AG04449 (cell line): ENCODE results near the gene PEX14.

Source experiments
- CTCF ChIA-PET: fragments of 350-600 bp; formaldehyde crosslinking; extraction: SDS; loops from one replicate; lab custom pipeline; 2021; ENCODE audit warnings: antibody characterized with exemption; lab: Yijun Ruan, JAX
- POLR2A ChIA-PET: fragments of 400-600, 350-600 bp; formaldehyde crosslinking; extraction: SDS; loops from one replicate; lab custom pipeline; 2020; ENCODE audit warnings: antibody characterized with exemption, inconsistent platforms; lab: Yijun Ruan, JAX
- DNase-seq: peaks from one replicate; pipeline ENCODE4 v3.0.0-alpha.2; 2010; ENCODE audit warnings: low read depth, low spot score
- H3K4me3 ChIP-seq: 2 replicates; pipeline ENCODE4 v1.5.1; 2011; ENCODE audit warnings: low read depth, mild to moderate bottlenecking, control low read depth, low read length
- CTCF ChIP-seq: IDR thresholded peaks from one replicate; pipeline ENCODE4 v1.5.1; 2011; ENCODE audit warnings: mild to moderate bottlenecking, moderate library complexity, low read length, control low read depth, inconsistent platforms; ENCODE audit not compliant: insufficient read depth; ENCODE audit errors: missing control alignments

Gene PEX14

GRCh38 chr1:10516925-10517676 lies 42.4 kb downstream of the PEX14 start:
- ChIA-PET CTCF (interaction anchor here (0.6 to 1.3 kb wide), 3 partner anchors 349 to 374 kb away, joined by 3 read pairs; no protein-coding TSS in a partner anchor), POLR2A (interaction anchor here (0.8 kb wide), 1 partner anchor 154 kb away, joined by 3 read pairs; no protein-coding TSS in a partner anchor)
- H3K4me3 ChIP-seq: no peak overlapping the region
- DNase-seq: no peak
- no peak for TF ChIP-seq CTCF

DNA sequence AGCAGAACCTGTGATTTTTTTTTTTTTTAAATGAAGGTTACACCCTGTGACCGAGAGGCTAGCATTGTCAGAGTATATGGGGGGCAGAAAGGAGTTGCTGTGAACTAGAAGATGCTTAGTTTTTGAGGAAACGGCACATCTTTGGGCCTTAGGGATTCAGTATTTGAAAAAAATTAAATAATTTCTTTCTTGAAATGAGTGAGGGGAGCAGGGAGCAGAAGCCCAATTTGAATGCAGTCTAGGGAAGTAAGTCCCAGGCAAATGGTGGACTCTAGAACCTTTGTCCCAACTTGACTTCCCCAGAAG lies 42.9 kb downstream of the PEX14 start:
- ChIA-PET POLR2A (interaction anchor here (0.8 kb wide), 1 partner anchor 154 kb away, joined by 3 read pairs; no protein-coding TSS in a partner anchor), CTCF (interaction anchor here (0.6 to 2.0 kb wide), 4 partner anchors 10 to 374 kb away, joined by 3 to 5 read pairs (median 4); no protein-coding TSS in a partner anchor)
- no peak overlapping the region for H3K4me3 ChIP-seq
- TF ChIP-seq CTCF: no peak
- no peak for DNase-seq

DNA sequence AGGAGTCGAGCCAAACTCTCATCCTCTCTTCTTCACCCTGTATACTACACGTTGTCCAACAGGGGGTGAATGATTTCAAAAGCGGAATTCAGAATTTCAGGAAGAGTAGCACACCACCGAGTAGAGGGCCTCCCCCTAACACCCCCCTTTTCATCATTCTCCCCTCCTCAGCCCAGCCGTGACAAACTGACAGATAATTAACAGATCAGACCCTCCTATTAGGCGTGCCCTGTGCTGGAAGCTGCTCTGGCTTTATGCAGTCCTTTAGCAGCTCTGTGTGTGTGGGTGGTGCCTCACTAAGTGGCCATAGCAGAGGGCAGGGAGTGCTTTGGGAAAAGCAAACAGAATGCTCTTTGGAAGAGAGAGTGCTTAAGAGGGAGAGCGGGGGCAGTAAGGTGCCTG lies 44.3 kb downstream of the PEX14 start:
- ChIA-PET CTCF (interaction anchor here (1.2 to 3.2 kb wide), 4 partner anchors 8 to 422 kb away, joined by 3 to 11 read pairs (median 4); no protein-coding TSS in a partner anchor), POLR2A (no interaction called here)
- no peak for DNase-seq
- H3K4me3 ChIP-seq: no peak overlapping the region
- no peak for TF ChIP-seq CTCF

DNA sequence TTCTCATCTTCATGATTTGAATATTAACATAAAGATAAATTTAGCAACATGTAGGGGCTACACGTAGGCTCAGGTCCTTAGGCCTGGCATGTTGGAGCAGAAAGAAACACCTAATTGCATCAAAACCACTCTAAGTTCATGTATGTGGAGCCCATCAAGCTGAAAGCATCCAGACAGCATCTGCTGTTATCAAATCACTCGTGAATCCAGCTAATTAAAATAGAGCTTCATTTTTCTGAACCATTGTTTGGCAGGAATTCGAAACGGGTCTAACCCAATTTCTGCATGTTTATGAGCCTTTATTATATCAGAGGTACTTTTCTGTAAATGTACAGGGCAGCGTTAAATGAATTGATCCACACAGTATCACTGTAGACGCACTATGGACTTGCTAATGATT lies 45.7 kb downstream of the PEX14 start:
- TF ChIP-seq CTCF: no peak
- no peak for DNase-seq
- no peak overlapping the region for H3K4me3 ChIP-seq
- POLR2A ChIA-PET: no interaction called here
- CTCF ChIA-PET: interaction anchor here (0.7 to 3.2 kb wide), 8 partner anchors 9 to 345 kb away, joined by 3 to 16 read pairs (median 6); no protein-coding TSS in a partner anchor

- no peak overlapping the region for H3K4me3 ChIP-seq
- CTCF ChIA-PET: interaction anchor here (0.8 to 3.2 kb wide), 7 partner anchors 8 to 345 kb away, joined by 3 to 16 read pairs (median 6); no protein-coding TSS in a partner anchor
- DNase-seq: no peak
- POLR2A ChIA-PET: no interaction called here
- TF ChIP-seq CTCF: no peak
Measured at GRCh38 chr1:10520952-10521351, 46.2 kb downstream of the PEX14 start.

- ChIA-PET POLR2A (no interaction called here), CTCF (interaction anchor here (1.0 to 3.2 kb wide), 7 partner anchors 11 to 344 kb away, joined by 3 to 16 read pairs (median 6); no protein-coding TSS in a partner anchor)
- DNase-seq: no peak
- TF ChIP-seq CTCF: no peak
- no peak overlapping the region for H3K4me3 ChIP-seq
Measured at GRCh38 chr1:10521537-10522157, 46.9 kb downstream of the PEX14 start.
